Common myeloid progenitor, CD34-positive (primary cell): ENCODE data around the gene VSX2.

Experiments used
- CTCF ChIA-PET: fragments of 350-600 bp; sonication (Branson Sonifier 250); formaldehyde crosslinking; loops from one replicate; lab custom pipeline; 2021; ENCODE audit warnings: antibody characterized with exemption; lab: Charles Lee
- POLR2A ChIA-PET: fragments of 350-600 bp; sonication (Branson Sonifier 250); formaldehyde crosslinking; loops from one replicate; lab custom pipeline; 2021; ENCODE audit warnings: antibody characterized with exemption; lab: Charles Lee
- DNase-seq, 3 donors: peaks; one replicate each; pipeline versions ENCODE4 v3.0.0 to v3.0.0-alpha.2; 2013
- H3K27ac ChIP-seq, 2 experiments: 1 replicate in 1 of 2; 2 replicates in 1 of 2; pipeline ENCODE4 v1.7.0; 2013; ENCODE audit warnings: inconsistent platforms in 2 of 2, low read length in 2 of 2, mild to moderate bottlenecking in 2 of 2, low read depth in 1 of 2, moderate library complexity in 1 of 2; ENCODE audit not compliant: severe bottlenecking in 2 of 2, insufficient read depth in 1 of 2, poor library complexity in 1 of 2
- H3K27me3 ChIP-seq, 5 experiments: replicated peaks in 2 of 5; 1 replicate in 3 of 5; 2 replicates in 2 of 5; pipeline versions ENCODE4 v1.6.1 to v1.7.0; 2013; ENCODE audit warnings: low read length in 4 of 5, mild to moderate bottlenecking in 2 of 5, moderate library complexity in 2 of 5, inconsistent platforms in 1 of 5; ENCODE audit not compliant: insufficient read depth in 5 of 5, control insufficient read depth in 4 of 5
- H3K36me3 ChIP-seq, 4 experiments: 1 replicate in 2 of 4; 2 replicates in 2 of 4; pipeline versions ENCODE4 v1.6.1 to v1.7.0; 2013; ENCODE audit warnings: low read length in 3 of 4, control low read depth in 1 of 4, mild to moderate bottlenecking in 1 of 4; ENCODE audit not compliant: control insufficient read depth in 4 of 4, insufficient read depth in 4 of 4
- H3K4me1 ChIP-seq, 4 experiments: 1 replicate in 3 of 4; 2 replicates in 1 of 4; pipeline versions ENCODE4 v1.6.1 to v1.7.1; 2013; ENCODE audit warnings: low read length in 3 of 4, mild to moderate bottlenecking in 3 of 4, control low read depth in 1 of 4, inconsistent platforms in 1 of 4, moderate library complexity in 1 of 4; ENCODE audit not compliant: control insufficient read depth in 4 of 4, insufficient read depth in 4 of 4; ENCODE audit errors: control extremely low read depth in 1 of 4
- H3K4me3 ChIP-seq, 7 experiments: 1 replicate in 4 of 7; 2 replicates in 3 of 7; pipeline versions ENCODE4 v1.5.1 to v1.7.0; 2013; ENCODE audit warnings: mild to moderate bottlenecking in 7 of 7, low read length in 6 of 7, moderate library complexity in 6 of 7, inconsistent platforms in 2 of 7, low read depth in 2 of 7, control low read depth in 1 of 7; ENCODE audit not compliant: insufficient read depth in 4 of 7, control insufficient read depth in 1 of 7; ENCODE audit errors: extremely low read depth in 1 of 7
- H3K9me3 ChIP-seq, 5 experiments: 1 replicate in 4 of 5; 2 replicates in 1 of 5; pipeline versions ENCODE4 v1.6.1 to v1.7.1; 2013; ENCODE audit warnings: low read length in 4 of 5, mild to moderate bottlenecking in 2 of 5, inconsistent platforms in 1 of 5, low read depth in 1 of 5, moderate library complexity in 1 of 5; ENCODE audit not compliant: control insufficient read depth in 4 of 5, insufficient read depth in 2 of 5; ENCODE audit errors: control extremely low read depth in 1 of 5
- WGBS: methylation state at CpG from one replicate; pipeline ENCODE4 v1.1.5; 2013; ENCODE audit not compliant: insufficient coverage; 5-methylcytosine and 5-hydroxymethylcytosine counted together

Gene VSX2

DNA sequence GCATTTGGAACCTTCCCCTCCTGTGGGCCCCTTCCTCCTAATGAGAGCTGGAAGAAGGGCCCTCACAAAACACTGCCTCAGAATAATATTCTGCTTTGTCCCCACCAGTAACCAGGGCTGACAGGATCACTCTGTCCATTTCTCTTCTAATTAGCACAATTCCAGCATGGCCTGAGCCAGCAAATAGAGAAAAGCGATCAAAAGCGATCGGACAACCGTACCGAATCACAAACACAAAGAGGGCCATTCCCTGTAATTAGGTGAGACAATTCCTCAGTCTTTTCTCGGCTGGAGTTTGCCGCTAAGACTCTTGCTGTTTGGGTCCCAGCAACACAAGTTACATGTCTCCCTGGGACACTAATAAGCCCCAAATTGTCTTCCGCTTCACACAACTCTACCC is 35.6 kb upstream of the VSX2 start:
- ChIA-PET POLR2A (interaction anchor here (1.2 kb wide), 1 partner anchor 12 kb away, joined by 3 read pairs; no protein-coding TSS in a partner anchor), CTCF (interaction anchor here (1.3 kb wide), 1 partner anchor 46 kb away, joined by 3 read pairs; no protein-coding TSS in a partner anchor)
- Histone ChIP-seq H3K27ac (no peak overlapping the region), H3K9me3 (no peaks in the 10 kb centered on the region), H3K4me1 (no peaks in the 10 kb centered on the region), H3K4me3 (no peak overlapping the region), H3K27me3 (peaks cover 0 to under 1% (median 0%) of the 10 kb centered on the region in 5 experiments), H3K36me3 (peaks cover 0 to 14% (median 7%) of the 10 kb centered on the region in 4 experiments)
- WGBS, result 94% methylated on average over 7 of the region's 8 CpGs
- DNase-seq, result no peak

DNA sequence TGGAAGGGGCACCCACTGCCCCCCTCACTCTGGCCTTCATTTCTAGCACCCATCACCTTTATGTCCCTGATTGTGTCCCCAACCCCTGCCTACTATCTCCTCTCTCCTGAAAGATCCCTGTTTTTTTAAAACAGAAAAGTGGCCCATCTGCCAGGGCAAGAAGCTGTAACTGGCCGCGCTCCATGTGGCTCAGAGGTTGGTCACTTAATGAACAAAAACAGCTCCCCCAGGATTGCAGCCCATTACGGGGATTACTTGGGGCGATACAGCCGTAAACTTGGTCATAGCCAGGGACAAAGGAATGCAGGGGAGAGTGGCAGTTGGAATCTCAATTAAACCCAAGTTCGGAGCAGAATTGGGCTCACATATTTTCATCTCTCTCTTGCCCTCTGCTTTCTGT is 34.8 kb upstream of the VSX2 start:
- no peak overlapping the region for H3K27ac ChIP-seq
- no peak overlapping the region for H3K4me3 ChIP-seq
- H3K9me3 ChIP-seq, result no peaks in the 10 kb centered on the region
- CTCF ChIA-PET, result no interaction called here
- 98% methylated on average over 6 of the region's 6 CpGs for WGBS
- peaks cover 0 to 9% (median 4%) of the 10 kb centered on the region in 4 experiments for H3K36me3 ChIP-seq
- POLR2A ChIA-PET, result interaction anchor here (1.2 kb wide), 1 partner anchor 11 kb away, joined by 3 read pairs; no protein-coding TSS in a partner anchor
- H3K4me1 ChIP-seq, result no peaks in the 10 kb centered on the region
- DNase-seq, result no peak
- H3K27me3 ChIP-seq, result peaks cover 0 to 7% (median 0%) of the 10 kb centered on the region in 5 experiments

DNA sequence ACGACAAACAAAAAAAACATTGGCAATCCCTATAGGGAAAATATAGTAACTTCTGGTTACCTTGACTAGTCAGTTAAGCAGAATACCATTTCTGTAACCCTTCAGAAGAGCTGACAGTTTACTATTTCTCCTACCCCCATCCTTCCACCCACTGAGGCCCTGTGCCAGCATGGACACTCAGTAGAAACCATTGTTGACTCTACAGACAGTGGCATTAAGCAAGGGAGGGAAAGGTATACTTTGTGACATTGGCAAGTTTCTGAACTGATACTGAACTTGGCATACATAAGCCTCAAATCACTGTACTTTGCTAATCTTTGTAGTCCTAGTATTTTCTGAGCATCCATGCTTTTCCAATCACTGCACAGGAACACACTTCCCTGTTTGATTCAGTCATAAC is 33.4 kb upstream of the VSX2 start:
- no peaks in the 10 kb centered on the region for H3K4me1 ChIP-seq
- no peaks in the 10 kb centered on the region for H3K9me3 ChIP-seq
- no peak overlapping the region for H3K27ac ChIP-seq
- H3K36me3 ChIP-seq, result peaks cover 0 to 8% (median 3%) of the 10 kb centered on the region in 4 experiments
- H3K27me3 ChIP-seq, result peaks cover 0 to 7% (median 0%) of the 10 kb centered on the region in 5 experiments
- ChIA-PET POLR2A (interaction anchor here (0.6 kb wide), 1 partner anchor 66 kb away, joined by 3 read pairs; no protein-coding TSS in a partner anchor), CTCF (interaction anchor here (2.5 kb wide), 1 partner anchor 11 kb away, joined by 7 read pairs; no protein-coding TSS in a partner anchor)
- DNase-seq, result no peak
- 100% methylated on average over 1 of the region's 1 CpG for whole genome bisulfite sequencing
- no peak overlapping the region for H3K4me3 ChIP-seq

DNA sequence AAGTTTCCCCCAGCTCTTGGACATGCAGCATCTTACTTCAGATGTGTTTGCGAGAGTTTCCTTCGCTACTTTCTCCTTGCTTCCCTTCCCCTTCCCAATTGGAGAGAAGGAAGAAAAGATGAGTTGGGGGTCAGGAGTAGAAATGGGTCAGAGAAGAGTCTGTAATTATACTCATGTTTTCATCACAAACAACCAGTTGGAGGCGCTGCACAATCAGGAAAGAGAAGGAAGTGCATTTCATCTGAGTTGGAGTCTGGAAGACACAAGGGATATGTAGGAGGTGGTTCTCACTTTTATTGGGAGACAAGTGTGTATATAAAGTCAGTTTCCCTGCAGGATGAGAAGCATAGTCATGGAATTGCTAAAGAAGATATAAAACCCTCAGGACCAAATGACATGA is 31.3 kb upstream of the VSX2 start:
- Histone ChIP-seq H3K9me3 (no peaks in the 10 kb centered on the region), H3K27ac (no peak overlapping the region), H3K4me1 (no peaks in the 10 kb centered on the region), H3K27me3 (peaks cover 0 to 11% (median 0%) of the 10 kb centered on the region in 5 experiments), H3K36me3 (peaks cover 0 to 8% (median 2%) of the 10 kb centered on the region in 4 experiments), H3K4me3 (no peak overlapping the region)
- ChIA-PET CTCF (interaction anchor here (0.9 to 2.5 kb wide), 2 partner anchors 9 to 94 kb away, joined by 3 to 7 read pairs; no protein-coding TSS in a partner anchor), POLR2A (no interaction called here)
- peak in 2 of 3 donors; percentile 9 to 10 for DNase-seq
- 75% methylated on average over 1 of the region's 3 CpGs for WGBS

DNA sequence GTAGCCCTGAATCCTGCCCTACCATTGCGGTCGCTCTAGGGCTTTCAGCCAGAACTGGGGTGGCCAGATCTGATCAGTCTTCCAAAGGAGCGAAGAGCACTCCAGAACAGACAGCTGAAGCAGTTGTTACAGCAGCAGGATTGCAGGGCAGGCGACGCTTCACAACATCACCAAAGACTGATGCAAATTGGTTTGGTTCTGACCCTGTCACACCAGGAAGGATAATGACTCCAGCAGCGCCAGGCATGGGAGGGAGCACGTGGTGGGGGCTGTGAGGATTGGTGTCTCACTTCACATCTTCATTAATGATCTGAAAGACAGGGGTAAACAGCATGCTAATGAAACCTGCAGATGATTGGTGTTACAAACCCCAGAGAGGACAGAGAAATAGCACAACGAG is 30.6 kb upstream of the VSX2 start:
- Histone ChIP-seq H3K4me3 (no peak overlapping the region), H3K27me3 (peaks cover 0 to 11% (median 0%) of the 10 kb centered on the region in 5 experiments), H3K36me3 (peaks cover 0 to 1% (median 0%) of the 10 kb centered on the region in 4 experiments), H3K27ac (no peak overlapping the region), H3K9me3 (no peaks in the 10 kb centered on the region), H3K4me1 (no peaks in the 10 kb centered on the region)
- 88% methylated on average over 5 of the region's 8 CpGs for WGBS
- ChIA-PET CTCF (no interaction called here), POLR2A (no interaction called here)
- DNase-seq, result no peak

DNA sequence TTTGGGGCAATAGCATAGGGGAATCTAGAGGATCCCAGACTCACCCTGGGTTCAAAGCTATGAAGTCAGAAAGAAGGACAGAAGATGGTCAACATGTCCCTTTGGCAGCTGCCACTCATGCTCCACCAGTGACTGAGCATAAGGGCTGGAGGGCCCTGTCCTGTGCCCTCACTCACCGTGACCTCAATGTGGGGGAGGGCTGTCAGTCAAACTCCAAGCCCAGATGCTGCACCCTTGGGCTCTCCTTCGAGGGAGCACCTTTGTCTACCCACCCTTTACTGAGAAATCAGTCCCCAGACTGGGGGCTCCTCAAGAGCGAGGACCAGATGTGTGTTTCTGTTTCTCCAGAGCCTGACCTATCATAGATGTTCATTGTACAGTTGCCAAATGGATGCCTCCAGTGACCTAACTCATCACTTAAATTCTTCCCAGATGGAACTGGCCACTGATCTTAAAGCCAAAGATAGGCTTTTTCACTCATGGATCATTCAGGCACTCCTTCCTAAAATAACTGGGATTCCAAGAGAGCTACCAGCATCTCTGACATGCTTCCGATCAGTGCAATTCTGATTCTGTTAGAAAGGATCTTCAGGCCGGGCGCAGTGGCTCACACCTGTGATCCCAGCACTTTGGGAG is 27.2 kb upstream of the VSX2 start:
- H3K4me1 ChIP-seq, result no peaks in the 10 kb centered on the region
- no peaks in the 10 kb centered on the region for H3K9me3 ChIP-seq
- no peak for DNase-seq
- no peaks in the 10 kb centered on the region for H3K36me3 ChIP-seq
- peaks cover 0 to 11% (median 0%) of the 10 kb centered on the region in 5 experiments for H3K27me3 ChIP-seq
- no peak overlapping the region for H3K4me3 ChIP-seq
- WGBS, result 98% methylated on average over 4 of the region's 6 CpGs
- POLR2A ChIA-PET, result no interaction called here
- CTCF ChIA-PET, result interaction anchor here (0.5 to 1.2 kb wide), 3 partner anchors 14 to 101 kb away, joined by 3 to 4 read pairs (median 3); no protein-coding TSS in a partner anchor
- H3K27ac ChIP-seq, result no peak overlapping the region
